GM23338 (cell line): ENCODE data around the gene KRTAP12-2. TPM values are rescaled to one million over a fixed set of nuclear protein-coding genes. Genes with fewer than 3 reads are reported as not detected.

Experiments
- ATAC-seq: fragments of 200-7000 bp; cut with Tn5 transposase; 3 replicates; pipeline ENCODE4 v1.9.1; 2020
- DNase-seq: peaks from one replicate; pipeline ENCODE4 v3.0.0-alpha.2; 2015; ENCODE audit warnings: low spot score
- H2AFZ ChIP-seq: fragments of 200-600 bp; sonication (generic); 2 replicates; pipeline ENCODE4 v1.8.0; 2016; ENCODE audit warnings: antibody characterized with exemption, mild to moderate bottlenecking, moderate library complexity
- H3F3A ChIP-seq: fragments of 200-600 bp; sonication (generic); replicated peaks from 2 replicates; pipeline ENCODE4 v1.8.0; 2017; ENCODE audit warnings: antibody characterized with exemption, mixed run types, low read depth
- H3K27ac ChIP-seq: fragments of 200-600 bp; sonication (generic); 2 replicates; pipeline ENCODE4 v1.6.1; 2016; ENCODE audit warnings: low read depth
- H3K27me3 ChIP-seq: fragments of 200-600 bp; sonication (generic); 2 replicates; pipeline ENCODE4 v1.8.0; 2016; ENCODE audit warnings: mild to moderate bottlenecking, mixed run types, moderate library complexity; ENCODE audit not compliant: insufficient read depth
- H3K36me3 ChIP-seq: fragments of 200-600 bp; sonication (generic); 2 replicates; pipeline ENCODE4 v1.8.0; 2016; ENCODE audit warnings: mild to moderate bottlenecking; ENCODE audit not compliant: insufficient read depth
- H3K4me1 ChIP-seq: fragments of 200-600 bp; sonication (generic); 2 replicates; pipeline ENCODE4 v1.8.0; 2016; ENCODE audit warnings: mild to moderate bottlenecking, moderate library complexity; ENCODE audit not compliant: insufficient read depth
- H3K4me2 ChIP-seq: fragments of 200-600 bp; sonication (generic); 2 replicates; pipeline ENCODE4 v1.7.1; 2017; ENCODE audit warnings: mixed run types
- H3K4me3 ChIP-seq: fragments of 200-600 bp; sonication (generic); 2 replicates; pipeline ENCODE4 v1.6.1; 2016; ENCODE audit warnings: mixed run types
- H3K79me2 ChIP-seq: fragments of 200-600 bp; sonication (generic); replicated peaks from 2 replicates; pipeline ENCODE4 v1.8.0; 2017; ENCODE audit warnings: mild to moderate bottlenecking; ENCODE audit not compliant: insufficient read depth
- H3K9me2 ChIP-seq: fragments of 200-600 bp; sonication (generic); 2 replicates; pipeline ENCODE4 v1.8.0; 2017; ENCODE audit not compliant: insufficient read depth
- H4K20me1 ChIP-seq: fragments of 200-600 bp; sonication (generic); replicated peaks from 2 replicates; pipeline ENCODE4 v1.8.0; 2017; ENCODE audit warnings: mild to moderate bottlenecking; ENCODE audit not compliant: insufficient read depth
- H3K27ac Mint-ChIP-seq: 2 replicates; pipeline ENCODE4 v1.8.0; 2020; ENCODE audit warnings: inconsistent platforms, mild to moderate bottlenecking, moderate library complexity, mixed read lengths
- H3K27me3 Mint-ChIP-seq: 3 replicates; pipeline ENCODE4 v1.8.0; 2022; ENCODE audit warnings: low read depth, mild to moderate bottlenecking, moderate library complexity, mixed read lengths, inconsistent platforms; ENCODE audit not compliant: insufficient read depth, poor library complexity
- H3K36me3 Mint-ChIP-seq: 3 replicates; pipeline ENCODE4 v1.8.0; 2021; ENCODE audit warnings: low read depth, mild to moderate bottlenecking, inconsistent platforms, moderate library complexity, mixed read lengths
- H3K4me1 Mint-ChIP-seq: 3 replicates; pipeline ENCODE4 v1.8.0; 2020; ENCODE audit warnings: mild to moderate bottlenecking, inconsistent platforms, mixed read lengths
- H3K4me3 Mint-ChIP-seq: 3 replicates; pipeline ENCODE4 v1.8.0; 2021; ENCODE audit warnings: moderate library complexity, mild to moderate bottlenecking, inconsistent platforms, mixed read lengths
- H3K9me3 Mint-ChIP-seq: 3 replicates; pipeline ENCODE4 v1.8.0; 2020; ENCODE audit warnings: moderate library complexity, mild to moderate bottlenecking, inconsistent platforms, mixed read lengths
- ETS1 ChIP-seq: IDR thresholded peaks from 2 replicates; pipeline ENCODE4 v1.6.1; 2016; ENCODE audit warnings: antibody characterized with exemption
- EZH2phosphoT487 ChIP-seq: fragments of 200-600 bp; sonication (generic); IDR thresholded peaks from one replicate; pipeline ENCODE4 v1.8.1; 2018; ENCODE audit warnings: antibody characterized with exemption; ENCODE audit not compliant: unreplicated experiment
- STAT1 ChIP-seq: IDR thresholded peaks from one replicate; pipeline ENCODE4 v1.6.1; 2016; ENCODE audit warnings: antibody characterized with exemption; ENCODE audit not compliant: unreplicated experiment
- ZNF114 ChIP-seq: fragments of 250-450 bp; sonication (Bioruptor Pico); IDR thresholded peaks from 2 replicates; pipeline ENCODE4 v1.5.0; 2020; ENCODE audit warnings: mild to moderate bottlenecking, moderate library complexity
- ZNF462 ChIP-seq: fragments of 250-450 bp; sonication (Bioruptor Pico); IDR thresholded peaks from 2 replicates; pipeline ENCODE4 v1.5.0; 2020; ENCODE audit warnings: mild to moderate bottlenecking, moderate library complexity
- polyA plus RNA-seq: library from polyadenylated mRNA; unstranded; fragments of >200 nt; fragmentation: Nextera tagmentation; extraction: Ambion mirVana; gene quantifications from 2 replicates; pipeline ENCODE4 v1.2.1, GENCODE V29; 2016
- total RNA-seq: library from RNA; depleted of rRNA; stranded (reverse); fragments of >200 nt; shearing (Covaris generic); gene quantifications from 2 replicates; pipeline ENCODE4 v1.2.3, GENCODE V29; 2014

The KRTAP12-2 gene
- total and polyA plus RNA-seq, 2 experiments from 2014 or later: not detected

GRCh38 chr21:44658541-44658910 lies 8.2 kb downstream of the KRTAP12-2 start:
- no peak overlapping the region for H3K27ac ChIP-seq
- H4K20me1 ChIP-seq: no peaks in the 10 kb centered on the region
- H3K4me1 Mint-ChIP-seq: peaks cover 30% of the 10 kb centered on the region
- H3K9me2 ChIP-seq: no peaks in the 10 kb centered on the region
- H3K4me1 ChIP-seq: peaks cover 31% of the 10 kb centered on the region
- H3K4me3 Mint-ChIP-seq: no peak overlapping the region
- no peaks in the 10 kb centered on the region for H3K36me3 ChIP-seq
- no peaks in the 10 kb centered on the region for H3K79me2 ChIP-seq
- H3K27me3 Mint-ChIP-seq: peaks cover 8% of the 10 kb centered on the region
- no peak for ATAC-seq
- peak overlapping the region; percentile 86 for H2AFZ ChIP-seq
- DNase-seq: no peak
- peaks cover 18% of the 10 kb centered on the region for H3K9me3 Mint-ChIP-seq
- H3K36me3 Mint-ChIP-seq: peaks cover 9% of the 10 kb centered on the region; the same call in 2 of the 3 replicates
- H3K4me2 ChIP-seq: 0 out of 2 replicates have a peak overlapping the region, but pooled peaks have one; percentile 47
- H3K27me3 ChIP-seq: no peaks in the 10 kb centered on the region
- TF ChIP-seq ETS1: no peak
- no peak for TF ChIP-seq ZNF114 (CRISPR knock-in tag)
- TF ChIP-seq ZNF462 (CRISPR knock-in tag): no peak
- no peak for TF ChIP-seq STAT1
- TF ChIP-seq EZH2phosphoT487: no peak
- no peak overlapping the region for H3K4me3 ChIP-seq
- 0 out of 2 replicates have a peak, but pooled peaks cover 3% of the 10 kb centered on the region for H3F3A ChIP-seq
- no peak overlapping the region for H3K27ac Mint-ChIP-seq
